ENCODE data around the gene AQP12B.
"Not testable (repeated sequence)": the region's sequence is repeated elsewhere in the genome, so short reads cannot be mapped to it uniquely, and the experiment has no call there.

Gene AQP12B

GRCh38 chr2:240670402-240670801 lies 12.3 kb downstream of the AQP12B start:
- no peak overlapping the region for H2AFZ ChIP-seq
- H3K27ac ChIP-seq = no peak overlapping the region
- no peaks in the 10 kb centered on the region for H3K4me1 ChIP-seq
- TF ChIP-seq, protein P1, sequence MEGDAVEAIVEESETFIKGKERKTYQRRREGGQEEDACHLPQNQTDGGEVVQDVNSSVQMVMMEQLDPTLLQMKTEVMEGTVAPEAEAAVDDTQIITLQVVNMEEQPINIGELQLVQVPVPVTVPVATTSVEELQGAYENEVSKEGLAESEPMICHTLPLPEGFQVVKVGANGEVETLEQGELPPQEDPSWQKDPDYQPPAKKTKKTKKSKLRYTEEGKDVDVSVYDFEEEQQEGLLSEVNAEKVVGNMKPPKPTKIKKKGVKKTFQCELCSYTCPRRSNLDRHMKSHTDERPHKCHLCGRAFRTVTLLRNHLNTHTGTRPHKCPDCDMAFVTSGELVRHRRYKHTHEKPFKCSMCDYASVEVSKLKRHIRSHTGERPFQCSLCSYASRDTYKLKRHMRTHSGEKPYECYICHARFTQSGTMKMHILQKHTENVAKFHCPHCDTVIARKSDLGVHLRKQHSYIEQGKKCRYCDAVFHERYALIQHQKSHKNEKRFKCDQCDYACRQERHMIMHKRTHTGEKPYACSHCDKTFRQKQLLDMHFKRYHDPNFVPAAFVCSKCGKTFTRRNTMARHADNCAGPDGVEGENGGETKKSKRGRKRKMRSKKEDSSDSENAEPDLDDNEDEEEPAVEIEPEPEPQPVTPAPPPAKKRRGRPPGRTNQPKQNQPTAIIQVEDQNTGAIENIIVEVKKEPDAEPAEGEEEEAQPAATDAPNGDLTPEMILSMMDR (IDR thresholded peaks at IDR 0.05) = no peak
- no peak overlapping the region for H3K4me2 ChIP-seq (ENCODE audit: low read length)
- no peaks in the 10 kb centered on the region for H3K79me2 ChIP-seq
- H3K9ac ChIP-seq = no peak overlapping the region
- H3K9me3 ChIP-seq (ENCODE audit: control insufficient read depth, low read length) = no peaks in the 10 kb centered on the region
- H3K36me3 ChIP-seq (ENCODE audit: control insufficient read depth, insufficient read depth, low read length) = no peaks in the 10 kb centered on the region
- H3K4me3 ChIP-seq (ENCODE audit: low read depth, low read length) = no peak overlapping the region
- H3K27me3 ChIP-seq (ENCODE audit: control insufficient read depth, insufficient read depth, low read length) = no peaks in the 10 kb centered on the region

GRCh38 chr2:240664622-240665021 lies 18.1 kb downstream of the AQP12B start:
- Histone ChIP-seq H3K4me2 (ENCODE audit: low read length) (no peak overlapping the region), H3K27ac (no peak overlapping the region), H3K79me2 (no peaks in the 10 kb centered on the region), H3K4me3 (ENCODE audit: low read depth, low read length) (no peak overlapping the region), H3K36me3 (ENCODE audit: control insufficient read depth, insufficient read depth, low read length) (no peaks in the 10 kb centered on the region), H3K9me3 (ENCODE audit: control insufficient read depth, low read length) (no peaks in the 10 kb centered on the region), H3K27me3 (ENCODE audit: control insufficient read depth, insufficient read depth, low read length) (no peaks in the 10 kb centered on the region), H2AFZ (no peak overlapping the region), H3K4me1 (no peaks in the 10 kb centered on the region), H3K9ac (no peak overlapping the region)
- TF ChIP-seq, protein P1 (IDR thresholded peaks at IDR 0.05) = no peak

DNA sequence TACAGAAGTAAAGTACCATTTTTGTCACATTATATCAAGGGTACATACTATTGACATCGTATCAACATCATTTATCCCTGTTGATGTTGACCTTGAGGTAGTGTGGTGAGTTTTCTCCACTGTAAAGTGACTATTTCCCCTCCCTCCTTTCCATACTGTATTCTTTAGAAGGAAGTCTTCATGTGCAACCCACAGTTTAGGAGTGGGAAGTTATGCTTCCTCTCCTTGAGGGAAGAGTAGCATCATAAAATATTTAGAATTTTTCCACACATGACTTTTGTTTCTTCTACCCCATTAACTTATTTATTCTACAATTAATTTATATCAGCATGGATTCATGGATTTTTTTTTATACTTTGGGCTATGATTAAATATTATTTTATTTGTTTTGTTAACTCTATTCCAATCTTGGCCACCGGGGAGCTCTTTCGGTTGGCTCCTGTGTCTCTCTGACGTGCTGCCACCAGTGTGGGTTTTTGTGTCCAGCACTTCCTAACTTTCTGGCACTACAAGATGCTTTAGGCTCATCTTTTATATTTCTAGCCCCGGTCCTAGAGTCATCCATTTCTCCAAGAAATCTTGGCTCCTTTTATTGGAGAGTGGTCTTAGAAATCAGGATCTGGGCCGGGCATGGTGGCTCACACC lies 19.0 kb downstream of the AQP12B start:
- Histone ChIP-seq H3K27me3 (ENCODE audit: control insufficient read depth, insufficient read depth, low read length) (no peaks in the 10 kb centered on the region), H3K9me3 (ENCODE audit: control insufficient read depth, low read length) (no peaks in the 10 kb centered on the region), H3K4me1 (no peaks in the 10 kb centered on the region), H3K4me3 (ENCODE audit: low read depth, low read length) (no peak overlapping the region), H3K27ac (no peak overlapping the region), H3K4me2 (ENCODE audit: low read length) (no peak overlapping the region), H3K9ac (no peak overlapping the region), H3K36me3 (ENCODE audit: control insufficient read depth, insufficient read depth, low read length) (no peaks in the 10 kb centered on the region), H2AFZ (no peak overlapping the region), H3K79me2 (no peaks in the 10 kb centered on the region)
- TF ChIP-seq, protein P1 (IDR thresholded peaks at IDR 0.05) = no peak

GRCh38 chr2:240662681-240663080 lies 20.0 kb downstream of the AQP12B start:
- Histone ChIP-seq H3K79me2 (no peaks in the 10 kb centered on the region), H3K27ac (no peak overlapping the region), H2AFZ (no peak overlapping the region), H3K27me3 (ENCODE audit: control insufficient read depth, insufficient read depth, low read length) (no peaks in the 10 kb centered on the region), H3K4me3 (ENCODE audit: low read depth, low read length) (no peak overlapping the region), H3K36me3 (ENCODE audit: control insufficient read depth, insufficient read depth, low read length) (no peaks in the 10 kb centered on the region), H3K4me1 (no peaks in the 10 kb centered on the region), H3K9ac (no peak overlapping the region), H3K4me2 (ENCODE audit: low read length) (no peak overlapping the region), H3K9me3 (ENCODE audit: control insufficient read depth, low read length) (no peaks in the 10 kb centered on the region)
- TF ChIP-seq, protein P1 (IDR thresholded peaks at IDR 0.05) = no peak

GRCh38 chr2:240659883-240660282 lies 22.8 kb downstream of the AQP12B start:
- H3K9me3 ChIP-seq (ENCODE audit: control insufficient read depth, low read length); H3K4me2 ChIP-seq (ENCODE audit: low read length); H3K27ac ChIP-seq; H3K4me1 ChIP-seq; H3K79me2 ChIP-seq; H3K9ac ChIP-seq; H3K4me3 ChIP-seq (ENCODE audit: low read depth, low read length); H3K36me3 ChIP-seq (ENCODE audit: control insufficient read depth, insufficient read depth, low read length); H2AFZ ChIP-seq; H3K27me3 ChIP-seq (ENCODE audit: control insufficient read depth, insufficient read depth, low read length): not testable (repeated sequence)

Data from parathyroid adenoma (tissue), 2 donors.